PC-3 (cell line): ENCODE measurements around the gene TDRD12.

Experiments used
- CTCF ChIP-seq: fragments of 300-600 bp; sonication (generic); conservative IDR thresholded peaks from 2 replicates; pipeline ENCODE4 v1.5.1; 2017; ENCODE audit warnings: antibody characterized with exemption, low read depth, mild to moderate bottlenecking, low read length
- EZH2 ChIP-seq: fragments of 300-600 bp; sonication (generic); IDR thresholded peaks from one replicate; pipeline ENCODE4 v1.6.1; 2017; ENCODE audit warnings: antibody characterized with exemption, mild to moderate bottlenecking, low read length; ENCODE audit not compliant: unreplicated experiment

- no peak for TF ChIP-seq CTCF
- TF ChIP-seq EZH2, result no peak
Observed at GRCh38 chr19:32744555-32745325, 25.2 kb downstream of the TDRD12 start.
